HG02588 (cell line): Measurements from ENCODE around the gene GINS2.

ENCODE experiments used
- ATAC-seq: cut with Tn5 transposase; IDR thresholded peaks from one replicate; pipeline ENCODE4 v1.9.1; 2021; ENCODE audit warnings: mild to moderate bottlenecking, moderate library complexity; ENCODE audit not compliant: unreplicated experiment

GINS2 gene

DNA sequence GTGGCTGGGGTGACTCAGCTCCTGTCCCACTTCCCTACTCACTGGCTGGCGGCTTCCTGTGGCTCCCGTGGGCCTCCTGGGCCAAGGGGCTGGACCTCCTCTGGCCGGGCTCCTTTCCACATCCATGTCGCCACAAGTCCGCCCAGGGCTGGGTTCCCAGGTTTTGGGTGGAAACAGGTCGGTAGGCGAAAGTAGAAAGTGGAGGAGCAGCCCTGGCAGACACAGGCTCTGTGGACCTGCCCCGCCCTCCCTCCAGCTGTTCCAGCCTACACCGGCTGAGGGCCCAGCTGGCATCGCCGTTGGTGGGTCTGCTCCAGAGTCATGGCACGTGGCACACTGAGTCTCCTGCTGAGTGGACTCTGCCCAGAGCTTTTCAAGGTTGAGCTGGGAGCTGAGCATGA lies 47.0 kb downstream of the GINS2 start:
- ATAC-seq: no peak

DNA sequence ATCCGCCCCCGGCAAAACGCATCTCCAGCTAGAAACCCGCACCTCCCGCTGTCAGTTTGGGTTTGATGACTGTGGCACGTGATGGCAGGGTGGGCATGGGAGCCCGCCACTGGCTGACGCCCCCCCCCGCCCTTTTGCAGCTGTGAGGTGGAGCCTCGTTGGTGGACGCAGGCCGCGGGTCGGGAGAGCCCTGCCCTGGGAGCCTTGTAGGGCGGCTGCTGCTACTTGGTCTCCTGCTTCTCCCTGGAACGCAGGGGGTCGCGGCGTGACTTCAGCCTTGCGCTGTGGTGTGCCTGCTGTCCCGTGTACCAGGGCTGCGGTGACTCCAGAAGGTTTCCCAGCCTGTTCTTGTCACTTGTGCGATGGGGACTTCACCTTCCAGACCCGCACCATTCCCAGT lies 47.4 kb downstream of the GINS2 start:
- ATAC-seq: no peak

DNA sequence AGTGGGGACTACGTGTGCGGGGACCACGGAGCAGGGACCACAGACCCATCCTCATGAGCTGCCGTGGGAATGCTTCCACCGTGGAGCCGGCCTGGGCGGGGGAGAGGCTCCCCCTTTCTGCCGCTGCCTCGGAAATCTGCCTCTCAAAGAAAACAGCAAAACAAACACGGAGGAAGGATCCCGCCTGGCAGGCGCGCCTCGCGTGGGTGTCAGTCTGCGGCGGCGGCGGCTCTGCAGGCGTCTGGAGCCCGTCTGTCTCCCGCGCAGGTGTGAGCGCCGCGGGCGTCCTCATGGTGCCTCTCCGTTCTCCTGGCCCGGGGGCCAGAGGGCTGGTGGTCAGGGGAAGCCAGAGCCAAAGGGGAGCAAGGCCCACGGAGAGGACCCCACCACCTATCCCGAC lies 48.2 kb downstream of the GINS2 start:
- no peak for ATAC-seq

DNA sequence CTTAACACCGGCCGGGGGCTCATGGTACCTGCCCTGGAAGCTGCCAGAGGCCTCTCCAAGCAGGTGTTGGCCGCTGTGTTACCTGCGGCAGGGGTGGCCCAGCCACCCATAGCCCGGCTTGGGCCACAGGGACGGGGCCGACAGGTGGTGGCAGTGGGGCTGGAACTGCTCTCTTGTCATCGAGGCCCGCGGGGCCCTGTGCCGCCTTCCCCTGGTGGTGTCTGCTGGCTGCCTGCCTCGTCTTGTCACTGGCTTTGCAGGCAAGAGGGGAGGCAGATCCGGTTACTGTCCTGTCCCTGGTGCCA lies 48.5 kb downstream of the GINS2 start:
- no peak for ATAC-seq

DNA sequence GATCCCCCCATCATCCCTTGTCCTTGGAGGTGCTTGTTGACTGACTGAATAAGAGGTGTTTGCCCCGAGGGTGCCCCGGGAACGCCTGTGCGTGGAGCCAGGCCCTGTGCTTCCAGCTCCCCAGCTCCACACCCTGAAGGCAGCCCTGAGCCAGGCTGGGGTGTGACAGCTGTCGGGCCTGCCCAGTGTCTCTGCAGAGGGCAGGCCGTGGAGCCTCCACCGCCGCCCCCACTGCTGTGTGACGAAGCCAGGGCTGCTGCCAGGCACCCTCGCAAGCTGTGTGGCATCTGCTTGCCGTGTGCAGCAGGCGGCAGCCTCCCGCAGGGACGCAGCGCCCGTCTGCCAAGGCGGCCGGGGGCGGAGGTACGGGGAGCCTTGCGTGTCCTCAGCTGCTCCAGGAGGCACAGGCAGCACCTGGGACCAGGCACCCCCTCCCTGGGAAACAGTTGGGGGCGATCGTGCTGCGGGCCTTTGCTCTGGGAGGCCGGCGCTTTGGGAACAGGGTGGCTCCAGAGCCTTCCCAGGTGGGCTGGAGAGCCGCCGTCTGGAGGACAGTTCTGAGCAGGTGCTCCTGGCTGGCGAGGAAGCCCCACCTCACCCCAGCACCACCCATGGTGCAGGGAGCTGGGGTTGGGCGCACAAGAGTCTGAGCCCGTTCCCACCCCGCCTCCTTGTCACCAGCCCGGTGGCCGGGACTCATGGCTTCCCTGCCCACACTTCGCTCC lies 49.1 kb downstream of the GINS2 start:
- no peak for ATAC-seq

DNA sequence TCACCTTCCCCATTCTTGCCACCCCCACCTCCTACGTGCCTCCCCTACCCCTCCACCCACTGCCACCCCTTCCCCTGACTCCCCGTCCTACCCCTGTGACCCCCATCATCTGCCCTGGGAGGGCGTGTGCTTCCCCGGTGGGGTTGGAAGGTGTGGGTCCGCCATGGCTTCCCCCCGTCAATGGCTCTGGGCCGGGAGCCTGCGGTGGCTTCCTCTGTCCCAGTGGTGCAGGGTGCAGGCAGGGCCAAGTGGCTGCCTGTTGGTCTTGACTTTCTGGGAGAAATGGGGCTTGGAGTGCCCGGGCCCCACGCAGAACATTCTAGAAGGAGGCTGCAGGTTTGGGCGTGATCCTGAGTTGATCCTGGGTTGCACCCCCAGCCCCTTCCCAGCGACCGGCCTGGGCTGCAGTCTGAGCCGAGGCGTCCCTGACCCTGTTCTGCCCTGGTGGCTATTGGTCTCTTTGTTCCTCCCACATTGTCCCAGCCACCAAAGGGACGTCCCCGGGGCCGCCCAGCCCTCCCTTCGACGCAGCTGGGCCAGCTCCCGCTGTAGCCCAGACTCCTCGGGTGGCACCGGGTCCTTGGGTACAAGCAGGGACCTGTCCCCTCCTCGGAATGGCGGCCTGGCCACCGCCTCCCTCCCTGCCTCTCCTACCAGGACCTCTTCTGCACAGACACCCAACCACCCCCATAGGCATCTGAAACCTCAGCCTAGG lies 49.9 kb downstream of the GINS2 start:
- no peak for ATAC-seq

DNA sequence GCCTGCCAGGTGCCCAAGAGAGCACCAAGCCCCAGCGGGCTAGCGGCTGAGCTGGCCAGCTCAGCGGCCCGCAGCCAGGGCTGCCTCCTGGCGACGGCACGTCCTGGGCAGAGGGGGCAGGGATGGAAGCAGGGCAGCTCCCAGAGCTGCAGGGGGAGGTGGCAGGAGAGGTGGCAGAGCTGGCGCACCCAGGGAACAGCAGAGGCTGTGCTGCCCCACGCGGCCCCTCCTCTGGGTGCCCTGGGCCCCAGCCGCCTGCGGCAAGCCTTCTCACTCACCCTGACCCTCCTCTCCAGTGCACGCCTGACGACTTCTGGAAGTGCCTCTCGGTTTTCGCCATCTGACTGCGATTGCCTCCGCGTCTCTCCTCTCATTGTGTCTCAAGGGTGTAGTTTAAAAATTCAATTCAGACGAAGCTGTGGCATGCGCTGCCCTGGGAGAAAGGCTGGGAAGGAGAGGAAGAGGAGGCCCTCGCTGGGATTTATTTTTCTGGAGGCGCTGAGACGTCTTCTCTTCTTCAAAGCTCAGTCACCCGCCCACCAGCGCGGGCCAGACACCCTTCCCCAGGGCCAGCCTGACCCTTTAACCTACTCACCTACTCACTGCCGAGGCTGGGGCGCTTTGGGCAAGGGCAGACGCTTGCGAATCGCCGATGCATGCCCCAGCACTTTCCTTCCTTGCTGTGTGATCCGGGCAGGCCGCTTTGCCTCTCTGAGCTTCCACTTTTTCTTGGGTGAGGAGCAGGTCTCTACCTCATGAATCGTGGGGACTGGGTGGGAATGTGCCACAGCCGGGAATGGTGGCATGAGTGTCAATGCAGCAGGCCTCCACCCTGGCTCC lies 50.7 kb downstream of the GINS2 start:
- no peak for ATAC-seq

DNA sequence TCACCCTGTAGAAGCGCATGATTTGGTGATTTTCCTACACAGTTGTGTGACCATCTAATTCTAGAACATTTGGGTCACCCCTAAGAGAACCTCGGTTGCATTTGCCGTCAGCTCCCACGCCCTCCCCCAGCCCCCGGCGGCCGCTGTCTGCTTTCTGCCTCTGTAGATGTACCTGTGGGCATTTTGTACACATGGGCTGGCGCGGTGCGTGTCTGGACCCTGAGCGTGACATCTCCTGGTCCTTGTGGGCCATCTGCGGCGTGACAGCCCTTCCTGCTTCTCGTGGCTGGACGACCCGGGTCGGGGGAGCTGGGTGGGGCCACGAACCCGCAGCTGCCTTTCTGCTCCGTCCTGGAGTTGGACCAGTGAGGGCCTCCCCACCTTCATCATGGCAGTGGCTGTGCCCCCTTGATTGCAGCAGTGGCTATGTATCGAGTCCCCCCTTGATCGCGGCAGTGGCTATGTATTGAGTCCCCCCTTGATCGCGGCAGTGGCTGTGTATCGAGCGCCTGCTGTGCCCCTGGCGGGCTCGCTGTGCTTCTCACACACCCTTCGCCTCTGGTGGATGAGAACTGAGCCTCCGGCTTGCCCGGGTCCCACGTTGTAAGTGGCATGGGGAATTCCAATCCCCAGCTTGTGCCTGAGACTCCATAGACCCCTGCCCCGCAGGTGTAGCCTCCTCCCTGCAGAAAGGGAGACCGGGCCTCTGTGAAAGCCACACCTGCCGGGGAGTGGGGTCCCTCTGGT lies 51.5 kb downstream of the GINS2 start:
- ATAC-seq: no peak

DNA sequence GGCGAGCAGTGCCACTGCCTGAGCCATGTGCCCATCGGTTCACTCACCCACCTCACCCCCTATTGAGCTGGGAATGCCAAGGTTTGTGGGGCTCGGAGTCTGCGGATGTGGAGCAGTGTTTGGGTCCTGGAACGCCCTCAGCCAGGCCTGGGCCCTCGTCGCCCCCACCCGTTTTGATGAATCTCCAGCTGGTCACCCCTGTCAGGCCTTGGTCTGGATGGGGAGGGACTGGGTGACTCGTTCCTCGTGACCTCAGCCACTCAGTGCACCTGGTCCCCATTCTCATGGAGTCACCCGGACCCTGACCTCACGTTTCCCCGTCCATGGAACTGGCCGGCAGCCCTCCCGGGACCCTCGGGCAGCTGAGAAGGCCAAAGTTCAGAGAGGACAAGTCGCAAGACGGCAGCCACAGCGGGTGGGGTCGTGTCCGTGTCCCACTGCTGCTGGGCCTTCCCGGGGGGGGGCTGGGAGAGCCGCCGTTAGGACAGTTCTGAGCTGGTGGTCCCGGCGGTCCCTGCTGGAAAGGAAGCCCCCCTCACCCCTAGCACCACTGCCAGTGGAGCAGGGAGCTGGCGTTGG lies 52.4 kb downstream of the GINS2 start:
- no peak for ATAC-seq

DNA sequence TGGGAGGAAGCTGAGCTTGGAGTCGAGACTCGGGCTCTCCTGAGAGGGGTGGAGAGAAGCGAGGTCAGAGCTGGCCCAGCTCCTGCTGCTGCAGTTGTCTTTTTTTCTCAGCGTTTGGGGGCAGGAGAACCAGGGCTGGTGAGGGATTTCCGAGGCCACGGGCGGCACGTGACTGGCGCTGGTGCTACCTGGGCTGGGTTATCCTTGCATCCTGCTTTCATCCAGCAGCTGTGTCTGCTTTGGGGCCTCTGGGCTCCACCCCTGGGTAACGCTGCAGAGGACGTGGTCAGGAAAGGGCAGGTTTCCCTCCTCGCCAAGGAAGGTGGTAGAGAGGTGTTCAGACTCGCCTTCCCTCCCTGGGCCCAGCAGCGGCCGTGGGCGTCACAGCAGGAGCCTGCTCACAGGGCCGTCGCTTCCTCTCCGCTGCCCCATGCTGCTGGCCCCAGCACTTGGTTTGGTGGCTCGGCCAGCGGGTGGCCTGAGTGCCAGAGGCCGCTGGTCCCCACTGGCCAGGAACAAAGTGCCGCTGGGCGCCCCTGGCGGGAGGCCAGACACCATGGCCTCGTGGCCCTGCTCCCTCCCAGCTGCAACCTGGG lies 53.1 kb downstream of the GINS2 start:
- ATAC-seq: no peak

DNA sequence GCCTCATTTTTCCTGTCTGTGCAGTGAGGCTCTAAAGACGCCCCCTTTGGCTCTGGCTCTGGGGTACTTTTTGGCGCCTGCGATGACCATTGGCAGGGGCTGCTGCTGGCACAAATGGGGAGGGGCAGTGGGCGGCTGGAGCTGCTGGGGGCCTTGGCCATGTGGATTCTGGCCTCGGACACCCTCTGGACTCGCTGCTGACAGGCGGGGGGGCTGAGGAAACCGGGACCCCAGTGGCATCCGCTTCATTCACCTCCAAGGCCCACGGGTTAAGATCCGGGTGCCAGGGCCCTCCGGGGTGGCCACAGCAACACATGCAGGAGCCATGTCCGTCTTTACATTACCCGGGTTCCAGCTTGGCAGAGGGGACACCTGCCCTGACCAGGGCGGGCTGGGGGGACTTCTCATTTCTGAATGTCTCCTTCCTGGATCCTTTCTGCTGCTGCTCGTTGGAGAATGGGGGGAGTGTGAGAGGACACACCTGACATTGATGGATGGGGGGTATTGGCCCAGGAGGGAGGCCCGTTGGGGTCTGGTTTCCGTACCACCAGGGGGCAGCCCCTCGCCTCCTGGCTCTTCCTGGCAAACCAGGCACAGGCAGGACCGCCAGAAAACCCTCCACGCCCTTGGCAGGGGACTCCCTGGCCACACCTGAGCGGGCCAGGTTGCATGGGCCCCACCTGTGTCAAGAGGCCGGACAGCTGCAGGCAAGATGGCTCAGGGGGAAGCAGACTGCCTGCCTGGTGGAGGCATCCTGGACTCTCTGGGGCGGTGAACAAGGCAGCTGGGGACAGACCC lies 53.8 kb downstream of the GINS2 start:
- no peak for ATAC-seq

DNA sequence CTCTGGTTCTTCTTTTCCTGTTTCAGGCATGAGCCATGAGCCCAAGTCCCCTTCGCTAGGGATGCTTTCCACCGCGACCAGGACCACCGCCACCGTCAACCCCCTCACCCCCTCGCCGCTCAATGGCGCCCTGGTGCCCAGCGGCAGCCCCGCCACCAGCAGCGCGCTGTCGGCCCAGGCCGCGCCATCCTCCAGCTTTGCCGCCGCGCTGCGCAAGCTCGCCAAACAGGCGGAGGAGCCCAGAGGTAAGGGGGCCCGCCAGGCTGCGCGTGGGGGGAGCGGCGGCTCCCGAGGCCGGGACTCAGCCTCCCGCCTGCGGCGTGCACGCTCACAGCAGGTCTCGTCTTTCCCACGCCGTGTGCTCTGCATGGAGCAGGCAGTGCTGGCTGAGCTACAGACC lies 54.9 kb downstream of the GINS2 start:
- ATAC-seq: no peak

DNA sequence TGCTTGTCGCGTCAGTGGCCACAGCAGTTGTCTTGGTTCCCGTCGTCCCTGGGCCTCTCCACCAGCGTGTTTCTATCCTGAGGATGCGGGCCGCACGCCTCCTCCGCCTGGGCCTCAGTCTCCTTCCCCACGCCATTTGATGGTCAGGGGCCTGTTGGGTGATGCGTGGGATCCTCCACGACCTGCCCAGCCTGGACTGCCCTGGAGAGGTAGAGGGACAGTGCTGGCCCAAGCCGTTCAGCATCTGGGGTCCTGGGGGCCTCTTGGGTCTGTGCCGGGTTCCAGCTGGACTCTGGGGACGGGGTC lies 55.4 kb downstream of the GINS2 start:
- no peak for ATAC-seq

DNA sequence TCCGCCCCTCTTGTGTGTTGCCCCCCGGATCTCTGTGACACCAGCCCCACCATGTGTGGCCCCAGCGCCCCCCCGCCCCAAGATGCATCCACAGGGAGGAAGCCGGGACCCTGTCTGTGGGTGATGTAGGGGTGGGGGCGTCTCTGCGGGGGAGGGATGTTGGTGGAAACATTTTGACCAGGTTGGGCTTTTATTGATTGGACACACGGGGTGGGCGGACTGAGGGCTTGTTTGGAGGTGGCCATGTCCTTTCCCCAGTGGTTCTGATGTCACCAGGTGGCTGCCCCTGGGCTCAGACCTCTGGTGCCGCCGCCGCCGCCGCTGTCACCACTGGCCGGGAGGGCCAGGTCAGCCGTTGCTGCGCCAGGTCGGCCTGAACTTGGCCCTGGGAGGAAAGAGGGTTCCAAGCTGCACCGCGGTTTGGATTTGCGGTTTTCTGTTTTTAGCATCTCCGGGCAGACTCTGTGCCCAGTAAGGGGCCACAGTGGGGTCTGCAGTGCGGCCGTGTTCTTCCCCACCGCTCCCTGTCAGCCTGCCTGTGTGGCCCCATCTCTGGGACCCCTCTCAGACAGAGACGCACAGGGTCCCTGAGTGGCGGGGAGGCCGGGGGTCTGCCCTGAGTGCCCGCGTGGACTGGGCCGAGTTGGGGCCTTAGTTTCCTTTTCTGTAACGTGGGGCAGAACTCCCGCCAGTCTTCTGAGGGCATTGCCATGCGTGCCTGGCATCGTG lies 55.9 kb downstream of the GINS2 start:
- ATAC-seq: no peak

DNA sequence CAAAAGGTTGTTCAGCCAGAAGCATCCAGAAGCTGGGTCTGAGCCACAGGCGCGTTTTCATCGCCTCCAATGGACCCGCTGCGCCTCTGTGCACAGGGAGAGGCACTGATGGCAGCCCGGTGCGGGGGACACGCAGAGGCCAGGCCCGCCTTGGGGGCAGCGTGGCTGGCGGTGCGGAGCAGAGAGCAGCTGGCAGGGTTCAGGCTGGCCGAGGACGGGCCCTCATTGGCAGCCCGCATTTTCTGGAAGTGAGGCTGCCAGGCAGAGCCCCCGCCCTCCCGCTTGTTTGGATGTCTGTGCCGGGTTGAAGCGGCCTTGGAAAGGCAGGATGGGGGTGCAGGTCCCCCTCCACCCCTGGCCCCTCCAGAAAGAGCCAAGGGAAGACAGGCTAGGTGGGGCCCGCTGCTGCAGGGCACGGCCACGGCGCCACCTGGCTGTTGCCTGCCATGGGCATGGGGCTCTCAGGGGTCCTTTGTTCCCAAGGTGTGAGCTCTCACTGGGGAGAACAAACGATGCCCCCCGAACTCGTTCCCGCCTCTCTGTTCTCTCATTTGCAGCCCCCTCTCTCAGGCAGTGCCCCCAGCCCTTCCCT lies 56.9 kb downstream of the GINS2 start:
- no peak for ATAC-seq

DNA sequence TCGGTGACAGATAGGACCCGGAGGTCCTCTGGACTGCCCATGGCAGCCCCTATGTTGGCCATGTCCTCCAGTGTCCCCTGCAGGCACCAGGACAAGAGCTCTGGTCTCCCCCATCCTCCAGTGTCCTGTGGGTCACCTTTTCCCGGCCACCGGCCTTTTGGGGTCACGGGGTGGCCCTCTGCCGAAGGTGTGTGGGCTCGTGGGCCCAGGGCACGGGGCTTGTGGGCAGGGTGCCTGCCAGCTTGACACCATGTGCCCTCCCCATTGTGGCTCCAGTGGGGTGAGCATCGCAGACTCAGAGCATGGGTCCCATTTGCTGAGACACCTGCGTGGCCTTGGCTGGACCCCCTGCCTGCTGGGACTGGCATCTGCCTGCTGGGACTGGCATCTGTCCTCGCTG lies 57.5 kb downstream of the GINS2 start:
- no peak for ATAC-seq

DNA sequence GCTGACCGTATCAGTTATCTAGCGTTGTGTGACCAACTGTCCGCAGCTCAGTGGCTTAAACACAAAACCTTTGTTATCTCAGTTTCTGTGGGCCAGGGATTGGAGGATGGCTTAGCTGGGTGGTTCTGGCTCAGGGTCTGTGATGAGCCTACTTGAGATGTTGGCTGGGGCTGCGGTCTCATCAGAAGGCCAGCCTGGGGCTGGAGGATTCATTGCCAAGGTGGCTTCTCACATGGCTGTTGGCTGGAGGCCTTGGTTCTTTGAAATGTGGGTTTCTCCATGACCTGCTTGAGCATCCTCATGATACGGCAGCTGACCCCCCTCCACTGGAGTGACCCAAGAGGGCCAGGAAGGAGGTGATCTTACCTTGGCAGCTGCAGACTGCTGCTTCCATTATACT lies 58.9 kb downstream of the GINS2 start:
- no peak for ATAC-seq

DNA sequence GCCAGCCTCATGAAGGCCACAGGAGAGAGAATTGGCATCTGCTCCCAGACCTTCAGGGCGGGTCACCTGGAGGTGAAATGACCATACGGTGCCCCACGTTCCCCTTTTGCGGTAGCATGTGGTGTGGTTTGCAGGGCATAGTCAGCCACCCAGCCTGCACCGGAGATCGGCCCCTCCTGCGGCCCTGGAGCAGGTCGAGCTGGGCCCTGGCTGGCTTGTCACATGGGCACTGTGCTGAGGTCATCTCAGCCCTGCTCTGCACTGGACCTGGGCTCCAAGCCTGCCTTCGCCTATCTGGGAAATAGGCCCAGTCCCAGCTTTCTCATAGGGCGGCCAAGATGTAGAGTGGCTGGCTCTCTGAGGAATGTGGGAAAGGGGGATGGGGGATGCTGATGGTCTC lies 59.4 kb downstream of the GINS2 start:
- ATAC-seq: no peak

DNA sequence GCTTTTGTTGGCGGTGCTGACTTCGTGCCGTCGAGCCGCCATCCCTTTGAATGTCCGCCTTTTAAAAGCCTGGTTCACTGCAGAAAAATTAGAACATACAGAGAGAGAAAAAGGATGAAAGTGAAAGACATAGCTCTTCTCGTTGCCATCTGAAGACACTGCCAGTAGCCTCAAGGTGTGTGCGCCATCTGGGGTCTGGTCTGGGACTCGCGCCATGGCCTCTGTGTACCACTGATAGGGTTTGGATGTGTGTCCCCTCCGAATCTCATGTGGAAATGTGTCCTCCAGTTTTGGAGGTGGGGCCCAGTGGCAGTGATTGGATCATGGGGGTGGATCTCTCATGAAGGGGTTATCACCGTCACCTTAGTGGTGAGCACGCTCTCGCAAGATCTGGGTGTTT lies 60.1 kb downstream of the GINS2 start:
- ATAC-seq: no peak
